ENCODE data around the gene JAK1.

The JAK1 gene

GRCh38 chr1:64834734-64835133 lies 131.6 kb downstream of the JAK1 start:
- no peak for TF ChIP-seq CTCF (IDR thresholded peaks at IDR 0.05; ENCODE audit: control extremely low read depth, extremely low read depth, low read depth, missing control alignments)
- DNase-seq (ENCODE audit: extremely low spot score) = no peak
- POLR2A ChIA-PET = no interaction called here
- CTCF ChIA-PET = interaction anchor here (1.6 kb wide), 1 partner anchor 158 kb away, joined by 5 read pairs; no protein-coding TSS in a partner anchor

GRCh38 chr1:64830030-64830651 lies 136.2 kb downstream of the JAK1 start:
- ChIA-PET POLR2A (no interaction called here), CTCF (interaction anchor here (1.2 to 1.6 kb wide), 3 partner anchors 15 to 19 kb away, joined by 3 to 4 read pairs (median 3); no protein-coding TSS in a partner anchor)
- DNase-seq (ENCODE audit: extremely low spot score) = no peak
- no peak for TF ChIP-seq CTCF (IDR thresholded peaks at IDR 0.05; ENCODE audit: control extremely low read depth, extremely low read depth, low read depth, missing control alignments)

- no peak for TF ChIP-seq CTCF (IDR thresholded peaks at IDR 0.05; ENCODE audit: control extremely low read depth, extremely low read depth, low read depth, missing control alignments)
- no peak for DNase-seq (ENCODE audit: extremely low spot score)
- ChIA-PET POLR2A (no interaction called here), CTCF (interaction anchor here (1.2 to 1.5 kb wide), 2 partner anchors 15 to 18 kb away, joined by 3 read pairs; no protein-coding TSS in a partner anchor)
These were observed 136.8 kb downstream of the JAK1 start for GRCh38 chr1:64829411-64830029.

GRCh38 chr1:64828829-64829228 lies 137.5 kb downstream of the JAK1 start:
- no peak for TF ChIP-seq CTCF (IDR thresholded peaks at IDR 0.05; ENCODE audit: control extremely low read depth, extremely low read depth, low read depth, missing control alignments)
- DNase-seq (ENCODE audit: extremely low spot score) = peak; percentile 17
- POLR2A ChIA-PET = no interaction called here
- CTCF ChIA-PET = interaction anchor here (1.3 kb wide), 1 partner anchor 24 kb away, joined by 4 read pairs; no protein-coding TSS in a partner anchor

GRCh38 chr1:64826991-64827390 lies 139.4 kb downstream of the JAK1 start:
- ChIA-PET POLR2A (no interaction called here), CTCF (interaction anchor here (1.2 to 1.3 kb wide), 2 partner anchors 17 to 562 kb away, joined by 3 read pairs; no protein-coding TSS in a partner anchor)
- DNase-seq (ENCODE audit: extremely low spot score) = no peak
- TF ChIP-seq CTCF (IDR thresholded peaks at IDR 0.05; ENCODE audit: control extremely low read depth, extremely low read depth, low read depth, missing control alignments) = no peak

- ChIA-PET POLR2A (no interaction called here), CTCF (interaction anchor here (0.6 to 2.4 kb wide), 28 partner anchors 9 to 595 kb away, joined by 3 to 15 read pairs (median 4); no protein-coding TSS in a partner anchor)
- TF ChIP-seq CTCF (IDR thresholded peaks at IDR 0.05; ENCODE audit: control extremely low read depth, extremely low read depth, low read depth, missing control alignments) = peak; percentile 75
- DNase-seq (ENCODE audit: extremely low spot score) = peak; percentile 56
These were observed 142.5 kb downstream of the JAK1 start for GRCh38 chr1:64823691-64824476.
